Endometrial microvascular endothelial cells (primary cell): Measurements from ENCODE around the gene CIT. TPM values are rescaled to one million over a fixed set of nuclear protein-coding genes. Genes with fewer than 3 reads are reported as not detected.

Source experiments
- in situ Hi-C: cut with HindIII; loops from 2 replicates; pipeline ENCODE4 v1.10.0; 2017; ENCODE audit warnings: low sequenced_read_pairs, low pct_unique_long_range_greater_than_20kb; ENCODE audit errors: inconsistent ontology term
- total RNA-seq: library from RNA; depleted of rRNA; stranded (reverse); fragments of >200 nt; gene quantifications from one replicate; pipeline ENCODE4 v1.2.3, GENCODE V29; 2015; ENCODE audit errors: inconsistent ontology term

Gene CIT
- total RNA-seq, 1 donor from 2014 or later = 33.0 TPM

- in situ Hi-C loops = no loop called here
Observed at GRCh38 chr12:119687879-119688278, 189.2 kb downstream of the CIT start.

GRCh38 chr12:119687406-119687805 is 189.7 kb downstream of the CIT start:
- in situ Hi-C loops = no loop called here

GRCh38 chr12:119686776-119687175 is 190.3 kb downstream of the CIT start:
- in situ Hi-C loops = no loop called here

- in situ Hi-C loops = no loop called here
Observed at GRCh38 chr12:119686355-119686754, 190.8 kb downstream of the CIT start.

GRCh38 chr12:119685375-119685774 is 191.7 kb downstream of the CIT start:
- in situ Hi-C loops = no loop called here

- in situ Hi-C loops = no loop called here
Observed at GRCh38 chr12:119684711-119685369, 192.3 kb downstream of the CIT start.

- in situ Hi-C loops = no loop called here
Observed at GRCh38 chr12:119683816-119684215, 193.3 kb downstream of the CIT start.

GRCh38 chr12:119683413-119683812 is 193.7 kb downstream of the CIT start:
- in situ Hi-C loops = no loop called here

- in situ Hi-C loops = no loop called here
Observed at GRCh38 chr12:119682639-119683252, 194.4 kb downstream of the CIT start.

- in situ Hi-C loops = no loop called here
Observed at GRCh38 chr12:119681728-119682638, 195.1 kb downstream of the CIT start.

GRCh38 chr12:119681111-119681510 is 196.0 kb downstream of the CIT start:
- in situ Hi-C loops = no loop called here

GRCh38 chr12:119679490-119679889 is 197.6 kb downstream of the CIT start:
- in situ Hi-C loops = no loop called here

- in situ Hi-C loops = no loop called here
Observed at GRCh38 chr12:119679081-119679480, 198.0 kb downstream of the CIT start.

- in situ Hi-C loops = no loop called here
Observed at GRCh38 chr12:119678459-119678858, 198.7 kb downstream of the CIT start.

- in situ Hi-C loops = no loop called here
Observed at GRCh38 chr12:119676573-119676972, 200.5 kb downstream of the CIT start.

- in situ Hi-C loops = no loop called here
Observed at GRCh38 chr12:119676022-119676421, 201.1 kb downstream of the CIT start.

GRCh38 chr12:119674560-119674959 is 202.6 kb downstream of the CIT start:
- in situ Hi-C loops = no loop called here

- in situ Hi-C loops = no loop called here
Observed at GRCh38 chr12:119673634-119674033, 203.5 kb downstream of the CIT start.

- in situ Hi-C loops = no loop called here
Observed at GRCh38 chr12:119672194-119672593, 204.9 kb downstream of the CIT start.

- in situ Hi-C loops = no loop called here
Observed at GRCh38 chr12:119671070-119671469, 206.1 kb downstream of the CIT start.
